WTC11 (cell line): ENCODE data around the gene PABPN1L. TPM values are rescaled to one million over a fixed set of nuclear protein-coding genes. Genes with fewer than 3 reads are reported as not detected.

Experiments
- ATAC-seq: fragments of 200-7000 bp; cut with Tn5 transposase; 2 replicates; pipeline ENCODE4 v1.10.0; 2021; ENCODE audit warnings: mild to moderate bottlenecking, moderate library complexity
- CTCF ChIA-PET: fragments of 300-600 bp; sonication (Branson Sonifier 250); formaldehyde crosslinking; loops from one replicate; lab custom pipeline; 2021; ENCODE audit warnings: antibody characterized with exemption; lab: Charles Lee
- POLR2A ChIA-PET: fragments of 350-600 bp; sonication (Branson Sonifier 250); formaldehyde crosslinking; loops from one replicate; lab custom pipeline; 2021; ENCODE audit warnings: antibody characterized with exemption; lab: Charles Lee
- DNase-seq: peaks from one replicate; pipeline ENCODE4 v3.0.0; 2021; ENCODE audit warnings: low spot score
- H3K27ac Mint-ChIP-seq: 2 replicates; pipeline ENCODE4 v1.8.0; 2021; ENCODE audit warnings: mixed read lengths
- H3K27me3 Mint-ChIP-seq: 2 replicates; pipeline ENCODE4 v1.8.0; 2021; ENCODE audit warnings: low read depth, mild to moderate bottlenecking, moderate library complexity, mixed read lengths
- H3K36me3 Mint-ChIP-seq: 2 replicates; pipeline ENCODE4 v1.8.0; 2021; ENCODE audit warnings: mixed read lengths
- H3K4me1 Mint-ChIP-seq: 2 replicates; pipeline ENCODE4 v1.8.0; 2022; ENCODE audit warnings: mixed read lengths
- H3K4me3 Mint-ChIP-seq: 2 replicates; pipeline ENCODE4 v1.8.0; 2021; ENCODE audit warnings: mild to moderate bottlenecking, moderate library complexity, mixed read lengths
- H3K9me3 Mint-ChIP-seq: 2 replicates; pipeline ENCODE4 v1.8.0; 2021; ENCODE audit warnings: mixed read lengths
- EMX1 ChIP-seq: fragments of 250-450 bp; sonication (Bioruptor Pico); IDR thresholded peaks from 2 replicates; pipeline ENCODE4 v1.8.0; 2021; ENCODE audit warnings: mild to moderate bottlenecking
- GTF2I ChIP-seq: fragments of 250-450 bp; sonication (Bioruptor Pico); conservative IDR thresholded peaks from 2 replicates; pipeline ENCODE4 v1.4.0; 2021; ENCODE audit warnings: mild to moderate bottlenecking
- JAZF1 ChIP-seq: fragments of 250-450 bp; sonication (Bioruptor Pico); IDR thresholded peaks from 2 replicates; pipeline ENCODE4 v1.9.0; 2021; ENCODE audit warnings: moderate library complexity, mild to moderate bottlenecking, inconsistent platforms
- MYBL2 ChIP-seq: sonication (generic); formaldehyde crosslinking; IDR thresholded peaks from 2 replicates; pipeline ENCODE4 v1.8.1; 2023; ENCODE audit warnings: mild to moderate bottlenecking, moderate library complexity, missing genetic modification reagents
- NFYB ChIP-seq: sonication (generic); formaldehyde crosslinking; conservative IDR thresholded peaks from 2 replicates; pipeline ENCODE4 v1.8.0; 2022; ENCODE audit warnings: low read depth, missing genetic modification reagents
- NR2C2 ChIP-seq: sonication (generic); formaldehyde crosslinking; IDR thresholded peaks from 2 replicates; pipeline ENCODE4 v1.8.0; 2022; ENCODE audit warnings: mild to moderate bottlenecking, missing genetic modification reagents
- RELA ChIP-seq: sonication (generic); formaldehyde crosslinking; IDR thresholded peaks from 2 replicates; pipeline ENCODE4 v1.8.1; 2022; ENCODE audit warnings: missing genetic modification reagents, mild to moderate bottlenecking, borderline replicate concordance
- ZNF396 ChIP-seq: fragments of 250-450 bp; sonication (Bioruptor Pico); IDR thresholded peaks from 2 replicates; pipeline ENCODE4 v1.8.0; 2021; ENCODE audit warnings: mild to moderate bottlenecking, moderate library complexity, borderline replicate concordance
- ZNF416 ChIP-seq: fragments of 250-450 bp; sonication (Bioruptor Pico); IDR thresholded peaks from 2 replicates; pipeline ENCODE4 v1.9.0; 2021; ENCODE audit warnings: mild to moderate bottlenecking, inconsistent platforms
- ZNF423 ChIP-seq: fragments of 250-450 bp; sonication (Bioruptor Pico); IDR thresholded peaks from 2 replicates; pipeline ENCODE4 v2.1.2; 2022; ENCODE audit warnings: mild to moderate bottlenecking, moderate library complexity
- total RNA-seq: library from RNA; stranded (reverse); gene quantifications from 3 replicates; pipeline ENCODE4 v1.2.3, GENCODE V29; 2021
- TF ChIP-seq, protein P1 (sequence below): sonication (generic); formaldehyde crosslinking; IDR thresholded peaks from 2 replicates; pipeline ENCODE4 v1.8.1; 2023; ENCODE audit warnings: mild to moderate bottlenecking, missing genetic modification reagents, moderate library complexity
- TF ChIP-seq, protein P2 (sequence below): sonication (generic); formaldehyde crosslinking; IDR thresholded peaks from 2 replicates; pipeline ENCODE4 v1.8.0; 2023; ENCODE audit warnings: missing genetic modification reagents, mild to moderate bottlenecking, borderline replicate concordance
- TF ChIP-seq, protein P3 (sequence below): sonication (generic); formaldehyde crosslinking; IDR thresholded peaks from 2 replicates; pipeline ENCODE4 v1.8.0; 2023; ENCODE audit warnings: missing genetic modification reagents
- TF ChIP-seq, protein P4 (sequence below): sonication (generic); formaldehyde crosslinking; IDR thresholded peaks from 2 replicates; pipeline ENCODE4 v1.8.1; 2023; ENCODE audit warnings: mild to moderate bottlenecking, moderate library complexity, missing genetic modification reagents
- TF ChIP-seq, protein P5 (sequence below): fragments of 250-450 bp; sonication (Bioruptor Pico); IDR thresholded peaks from 2 replicates; pipeline ENCODE4 v2.1.2; 2022; ENCODE audit warnings: mild to moderate bottlenecking, moderate library complexity
- TF ChIP-seq, protein P6 (sequence below): sonication (generic); formaldehyde crosslinking; IDR thresholded peaks from 2 replicates; pipeline ENCODE4 v1.8.1; 2022; ENCODE audit warnings: missing genetic modification reagents, borderline replicate concordance
- TF ChIP-seq, protein P7 (sequence below): sonication (generic); formaldehyde crosslinking; IDR thresholded peaks from 2 replicates; pipeline ENCODE4 v1.8.0; 2022; ENCODE audit warnings: mild to moderate bottlenecking, missing genetic modification reagents
- TF ChIP-seq, protein P8 (sequence below): sonication (generic); formaldehyde crosslinking; IDR thresholded peaks from 2 replicates; pipeline ENCODE4 v1.8.1; 2022; ENCODE audit warnings: low read depth, mild to moderate bottlenecking, moderate library complexity, missing genetic modification reagents, borderline replicate concordance

Gene PABPN1L
- total RNA-seq, 1 experiment from 2014 or later: not detected

DNA sequence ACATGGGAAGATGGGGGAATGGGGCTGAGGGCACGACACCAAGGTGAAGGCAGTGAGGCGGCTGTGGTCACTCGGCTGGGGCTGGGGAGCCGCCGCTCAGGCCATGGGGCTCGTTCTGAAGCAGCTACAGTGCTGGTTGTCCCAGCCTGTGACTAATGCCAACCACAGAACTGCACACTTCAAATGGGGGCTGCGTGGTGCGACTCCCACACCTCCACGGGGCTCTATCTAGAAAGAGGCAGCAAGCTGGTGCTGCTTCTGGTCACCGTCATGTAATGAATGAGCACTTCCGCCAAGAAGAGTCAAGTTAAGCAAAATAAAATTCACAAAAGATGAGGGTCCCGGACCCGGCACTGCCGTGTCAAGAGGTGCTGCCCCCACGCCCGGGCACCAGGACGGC lies 29.7 kb downstream of the PABPN1L start:
- no peaks in the 10 kb centered on the region for H3K27me3 Mint-ChIP-seq
- TF ChIP-seq, protein P1, sequence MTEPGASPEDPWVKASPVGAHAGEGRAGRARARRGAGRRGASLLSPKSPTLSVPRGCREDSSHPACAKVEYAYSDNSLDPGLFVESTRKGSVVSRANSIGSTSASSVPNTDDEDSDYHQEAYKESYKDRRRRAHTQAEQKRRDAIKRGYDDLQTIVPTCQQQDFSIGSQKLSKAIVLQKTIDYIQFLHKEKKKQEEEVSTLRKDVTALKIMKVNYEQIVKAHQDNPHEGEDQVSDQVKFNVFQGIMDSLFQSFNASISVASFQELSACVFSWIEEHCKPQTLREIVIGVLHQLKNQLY (CRISPR knock-in tag): no peak
- no peak for TF ChIP-seq NFYB (CRISPR knock-in tag)
- TF ChIP-seq, protein P2, sequence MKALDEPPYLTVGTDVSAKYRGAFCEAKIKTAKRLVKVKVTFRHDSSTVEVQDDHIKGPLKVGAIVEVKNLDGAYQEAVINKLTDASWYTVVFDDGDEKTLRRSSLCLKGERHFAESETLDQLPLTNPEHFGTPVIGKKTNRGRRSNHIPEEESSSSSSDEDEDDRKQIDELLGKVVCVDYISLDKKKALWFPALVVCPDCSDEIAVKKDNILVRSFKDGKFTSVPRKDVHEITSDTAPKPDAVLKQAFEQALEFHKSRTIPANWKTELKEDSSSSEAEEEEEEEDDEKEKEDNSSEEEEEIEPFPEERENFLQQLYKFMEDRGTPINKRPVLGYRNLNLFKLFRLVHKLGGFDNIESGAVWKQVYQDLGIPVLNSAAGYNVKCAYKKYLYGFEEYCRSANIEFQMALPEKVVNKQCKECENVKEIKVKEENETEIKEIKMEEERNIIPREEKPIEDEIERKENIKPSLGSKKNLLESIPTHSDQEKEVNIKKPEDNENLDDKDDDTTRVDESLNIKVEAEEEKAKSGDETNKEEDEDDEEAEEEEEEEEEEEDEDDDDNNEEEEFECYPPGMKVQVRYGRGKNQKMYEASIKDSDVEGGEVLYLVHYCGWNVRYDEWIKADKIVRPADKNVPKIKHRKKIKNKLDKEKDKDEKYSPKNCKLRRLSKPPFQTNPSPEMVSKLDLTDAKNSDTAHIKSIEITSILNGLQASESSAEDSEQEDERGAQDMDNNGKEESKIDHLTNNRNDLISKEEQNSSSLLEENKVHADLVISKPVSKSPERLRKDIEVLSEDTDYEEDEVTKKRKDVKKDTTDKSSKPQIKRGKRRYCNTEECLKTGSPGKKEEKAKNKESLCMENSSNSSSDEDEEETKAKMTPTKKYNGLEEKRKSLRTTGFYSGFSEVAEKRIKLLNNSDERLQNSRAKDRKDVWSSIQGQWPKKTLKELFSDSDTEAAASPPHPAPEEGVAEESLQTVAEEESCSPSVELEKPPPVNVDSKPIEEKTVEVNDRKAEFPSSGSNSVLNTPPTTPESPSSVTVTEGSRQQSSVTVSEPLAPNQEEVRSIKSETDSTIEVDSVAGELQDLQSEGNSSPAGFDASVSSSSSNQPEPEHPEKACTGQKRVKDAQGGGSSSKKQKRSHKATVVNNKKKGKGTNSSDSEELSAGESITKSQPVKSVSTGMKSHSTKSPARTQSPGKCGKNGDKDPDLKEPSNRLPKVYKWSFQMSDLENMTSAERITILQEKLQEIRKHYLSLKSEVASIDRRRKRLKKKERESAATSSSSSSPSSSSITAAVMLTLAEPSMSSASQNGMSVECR (CRISPR knock-in tag): no peak
- TF ChIP-seq, protein P3, sequence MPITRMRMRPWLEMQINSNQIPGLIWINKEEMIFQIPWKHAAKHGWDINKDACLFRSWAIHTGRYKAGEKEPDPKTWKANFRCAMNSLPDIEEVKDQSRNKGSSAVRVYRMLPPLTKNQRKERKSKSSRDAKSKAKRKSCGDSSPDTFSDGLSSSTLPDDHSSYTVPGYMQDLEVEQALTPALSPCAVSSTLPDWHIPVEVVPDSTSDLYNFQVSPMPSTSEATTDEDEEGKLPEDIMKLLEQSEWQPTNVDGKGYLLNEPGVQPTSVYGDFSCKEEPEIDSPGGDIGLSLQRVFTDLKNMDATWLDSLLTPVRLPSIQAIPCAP (CRISPR knock-in tag): no peak
- no peak for TF ChIP-seq ZNF423 (CRISPR knock-in tag)
- TF ChIP-seq, protein P4, sequence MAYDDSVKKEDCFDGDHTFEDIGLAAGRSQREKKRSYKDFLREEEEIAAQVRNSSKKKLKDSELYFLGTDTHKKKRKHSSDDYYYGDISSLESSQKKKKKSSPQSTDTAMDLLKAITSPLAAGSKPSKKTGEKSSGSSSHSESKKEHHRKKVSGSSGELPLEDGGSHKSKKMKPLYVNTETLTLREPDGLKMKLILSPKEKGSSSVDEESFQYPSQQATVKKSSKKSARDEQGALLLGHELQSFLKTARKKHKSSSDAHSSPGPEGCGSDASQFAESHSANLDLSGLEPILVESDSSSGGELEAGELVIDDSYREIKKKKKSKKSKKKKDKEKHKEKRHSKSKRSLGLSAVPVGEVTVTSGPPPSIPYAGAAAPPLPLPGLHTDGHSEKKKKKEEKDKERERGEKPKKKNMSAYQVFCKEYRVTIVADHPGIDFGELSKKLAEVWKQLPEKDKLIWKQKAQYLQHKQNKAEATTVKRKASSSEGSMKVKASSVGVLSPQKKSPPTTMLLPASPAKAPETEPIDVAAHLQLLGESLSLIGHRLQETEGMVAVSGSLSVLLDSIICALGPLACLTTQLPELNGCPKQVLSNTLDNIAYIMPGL (CRISPR knock-in tag): no peak
- TF ChIP-seq, protein P5, sequence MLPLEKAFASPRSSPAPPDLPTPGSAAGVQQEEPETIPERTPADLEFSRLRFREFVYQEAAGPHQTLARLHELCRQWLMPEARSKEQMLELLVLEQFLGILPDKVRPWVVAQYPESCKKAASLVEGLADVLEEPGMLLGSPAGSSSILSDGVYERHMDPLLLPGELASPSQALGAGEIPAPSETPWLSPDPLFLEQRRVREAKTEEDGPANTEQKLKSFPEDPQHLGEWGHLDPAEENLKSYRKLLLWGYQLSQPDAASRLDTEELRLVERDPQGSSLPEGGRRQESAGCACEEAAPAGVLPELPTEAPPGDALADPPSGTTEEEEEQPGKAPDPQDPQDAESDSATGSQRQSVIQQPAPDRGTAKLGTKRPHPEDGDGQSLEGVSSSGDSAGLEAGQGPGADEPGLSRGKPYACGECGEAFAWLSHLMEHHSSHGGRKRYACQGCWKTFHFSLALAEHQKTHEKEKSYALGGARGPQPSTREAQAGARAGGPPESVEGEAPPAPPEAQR (CRISPR knock-in tag): no peak
- no peak for TF ChIP-seq EMX1
- TF ChIP-seq, protein P6, sequence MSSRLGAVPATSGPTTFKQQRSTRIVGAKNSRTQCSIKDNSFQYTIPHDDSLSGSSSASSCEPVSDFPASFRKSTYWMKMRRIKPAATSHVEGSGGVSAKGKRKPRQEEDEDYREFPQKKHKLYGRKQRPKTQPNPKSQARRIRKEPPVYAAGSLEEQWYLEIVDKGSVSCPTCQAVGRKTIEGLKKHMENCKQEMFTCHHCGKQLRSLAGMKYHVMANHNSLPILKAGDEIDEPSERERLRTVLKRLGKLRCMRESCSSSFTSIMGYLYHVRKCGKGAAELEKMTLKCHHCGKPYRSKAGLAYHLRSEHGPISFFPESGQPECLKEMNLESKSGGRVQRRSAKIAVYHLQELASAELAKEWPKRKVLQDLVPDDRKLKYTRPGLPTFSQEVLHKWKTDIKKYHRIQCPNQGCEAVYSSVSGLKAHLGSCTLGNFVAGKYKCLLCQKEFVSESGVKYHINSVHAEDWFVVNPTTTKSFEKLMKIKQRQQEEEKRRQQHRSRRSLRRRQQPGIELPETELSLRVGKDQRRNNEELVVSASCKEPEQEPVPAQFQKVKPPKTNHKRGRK (CRISPR knock-in tag): no peak
- TF ChIP-seq GTF2I (CRISPR knock-in tag): no peak
- no peak for TF ChIP-seq ZNF396 (CRISPR knock-in tag)
- no peak for TF ChIP-seq RELA (CRISPR knock-in tag)
- no peak for TF ChIP-seq JAZF1
- TF ChIP-seq MYBL2: no peak
- TF ChIP-seq, protein P7, sequence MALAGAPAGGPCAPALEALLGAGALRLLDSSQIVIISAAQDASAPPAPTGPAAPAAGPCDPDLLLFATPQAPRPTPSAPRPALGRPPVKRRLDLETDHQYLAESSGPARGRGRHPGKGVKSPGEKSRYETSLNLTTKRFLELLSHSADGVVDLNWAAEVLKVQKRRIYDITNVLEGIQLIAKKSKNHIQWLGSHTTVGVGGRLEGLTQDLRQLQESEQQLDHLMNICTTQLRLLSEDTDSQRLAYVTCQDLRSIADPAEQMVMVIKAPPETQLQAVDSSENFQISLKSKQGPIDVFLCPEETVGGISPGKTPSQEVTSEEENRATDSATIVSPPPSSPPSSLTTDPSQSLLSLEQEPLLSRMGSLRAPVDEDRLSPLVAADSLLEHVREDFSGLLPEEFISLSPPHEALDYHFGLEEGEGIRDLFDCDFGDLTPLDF (CRISPR knock-in tag): no peak
- TF ChIP-seq, protein P8, sequence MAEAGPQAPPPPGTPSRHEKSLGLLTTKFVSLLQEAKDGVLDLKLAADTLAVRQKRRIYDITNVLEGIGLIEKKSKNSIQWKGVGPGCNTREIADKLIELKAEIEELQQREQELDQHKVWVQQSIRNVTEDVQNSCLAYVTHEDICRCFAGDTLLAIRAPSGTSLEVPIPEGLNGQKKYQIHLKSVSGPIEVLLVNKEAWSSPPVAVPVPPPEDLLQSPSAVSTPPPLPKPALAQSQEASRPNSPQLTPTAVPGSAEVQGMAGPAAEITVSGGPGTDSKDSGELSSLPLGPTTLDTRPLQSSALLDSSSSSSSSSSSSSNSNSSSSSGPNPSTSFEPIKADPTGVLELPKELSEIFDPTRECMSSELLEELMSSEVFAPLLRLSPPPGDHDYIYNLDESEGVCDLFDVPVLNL: no peak
- TF ChIP-seq NR2C2: no peak
- TF ChIP-seq ZNF416: no peak
- TF ChIP-seq, all 79 proteins: peak for 0
- Mint-ChIP-seq H3K27ac (no peak overlapping the region), H3K36me3 (peaks cover 6% of the 10 kb centered on the region), H3K4me3 (no peak overlapping the region), H3K4me1 (no peaks in the 10 kb centered on the region), H3K9me3 (no peaks in the 10 kb centered on the region)
- ATAC-seq: no peak
- ChIA-PET CTCF (no interaction called here), POLR2A (no interaction called here)
- DNase-seq: no peak
